ENCODE results near the gene TNS4.

DNA sequence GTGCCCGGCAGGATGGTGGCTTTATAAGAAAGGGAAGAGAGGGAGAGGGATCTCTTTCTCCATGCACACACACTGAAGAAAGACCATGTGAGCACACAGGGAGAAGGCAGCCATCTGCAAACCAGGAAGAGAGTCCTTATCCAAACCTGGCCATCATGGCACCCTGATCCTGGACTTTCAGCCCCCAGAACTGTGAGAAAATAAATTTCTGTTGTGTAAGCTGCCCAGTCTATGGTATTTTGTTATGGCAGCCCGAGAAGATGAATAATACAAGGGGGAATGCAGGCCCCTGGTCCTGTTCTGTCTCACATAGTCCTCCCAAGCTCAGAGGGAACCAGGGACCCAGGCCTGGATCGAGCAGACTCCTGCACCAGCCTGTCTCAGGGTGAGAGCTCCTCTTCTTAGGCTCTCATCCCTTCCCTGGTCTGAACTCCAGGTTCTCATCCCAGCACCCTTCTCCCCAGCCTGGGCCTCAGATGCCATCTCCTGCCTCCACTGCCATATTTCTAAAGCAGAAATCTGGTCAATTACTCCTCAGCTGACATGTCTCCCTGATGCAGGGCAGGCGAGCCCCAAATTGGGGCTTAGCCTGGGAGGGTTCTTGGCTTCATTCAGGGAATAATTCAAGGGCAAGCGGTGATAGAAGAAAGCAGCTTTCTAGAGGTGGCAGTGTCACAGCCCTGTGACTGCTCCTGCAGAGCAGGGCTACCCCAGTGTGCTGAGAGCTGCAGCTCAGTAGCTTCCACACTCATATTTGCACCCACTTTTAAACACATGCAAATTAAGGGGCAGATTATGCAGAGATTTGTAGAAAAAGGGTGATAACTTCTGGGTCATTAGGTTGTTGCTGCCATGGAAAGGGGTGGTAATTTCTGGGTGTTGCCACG is 29.3 kb downstream of the TNS4 start:
- no peak for TF ChIP-seq SP1 (IDR thresholded peaks at IDR 0.05)
- no peak for TF ChIP-seq FOXA1 (IDR thresholded peaks at IDR 0.05)
- TF ChIP-seq SUZ12 (IDR thresholded peaks at IDR 0.05): no peak
- no peak for TF ChIP-seq L3MBTL2 (conservative IDR thresholded peaks at IDR 0.05)
- TF ChIP-seq ARNT (IDR thresholded peaks at IDR 0.05): no peak
- TF ChIP-seq FOXK2 (IDR thresholded peaks at IDR 0.05): no peak
- no peak for TF ChIP-seq HDGF (IDR thresholded peaks at IDR 0.05; ENCODE audit: borderline replicate concordance)
- no peak for TF ChIP-seq BHLHE40 (IDR thresholded peaks at IDR 0.05; ENCODE audit: borderline replicate concordance)
